ENCODE results near the gene GPC5. TPM values are rescaled to one million over a fixed set of nuclear protein-coding genes. Genes with fewer than 3 reads are reported as not detected.

GPC5 gene
- total and polyA plus RNA-seq, 2 experiments from 2014 or later, result 0.32 TPM; not detected in 1

GRCh38 chr13:91574766-91575165, 176.3 kb downstream of the GPC5 start:
- Histone ChIP-seq H3K4me2 (ENCODE audit: unreplicated experiment) (no peak overlapping the region), H3K36me3 (ENCODE audit: low read depth) (no peaks in the 10 kb centered on the region), H3K27ac (no peak overlapping the region), H3F3A (ENCODE audit: insufficient read depth) (no peaks in the 10 kb centered on the region), H3K27me3 (replicated peaks; ENCODE audit: insufficient read depth) (no peaks in the 10 kb centered on the region), H2AFZ (no peak overlapping the region), H3K79me2 (ENCODE audit: insufficient read depth) (no peaks in the 10 kb centered on the region), H3K9me2 (ENCODE audit: insufficient read depth) (no peaks in the 10 kb centered on the region), H4K20me1 (ENCODE audit: insufficient read depth) (no peaks in the 10 kb centered on the region), H3K9ac (no peak overlapping the region), H3K4me3 (no peak overlapping the region), H3K4me1 (ENCODE audit: insufficient read depth) (no peaks in the 10 kb centered on the region), H3K9me3 (ENCODE audit: low read depth) (no peaks in the 10 kb centered on the region)
- WGBS, 2 experiments (ENCODE audit: low coverage in 1 of 2, low lambda C conversion rate in 2 of 2, missing lambda C conversion rate in 2 of 2), result 0 to 4% methylated on average over 1 of the region's 1 CpG
- in situ Hi-C loops (cut with MboI), result no loop called here
- TF ChIP-seq EZH2 (IDR thresholded peaks at IDR 0.05; ENCODE audit: insufficient read depth, poor library complexity, severe bottlenecking), result no peak
- TF ChIP-seq EZH2phosphoT487 (IDR thresholded peaks at IDR 0.05; ENCODE audit: insufficient read depth, low read depth), result no peak
- DNase-seq, result peak; percentile 1

- 5 to 13% methylated on average over 2 of the region's 2 CpGs for WGBS, 2 experiments (ENCODE audit: low coverage in 1 of 2, low lambda C conversion rate in 2 of 2, missing lambda C conversion rate in 2 of 2)
- no peak overlapping the region for H3K4me3 ChIP-seq
- TF ChIP-seq EZH2phosphoT487 (IDR thresholded peaks at IDR 0.05; ENCODE audit: insufficient read depth, low read depth), result no peak
- no peak for TF ChIP-seq EZH2 (IDR thresholded peaks at IDR 0.05; ENCODE audit: insufficient read depth, poor library complexity, severe bottlenecking)
Measured at GRCh38 chr13:91576590-91576989, 178.2 kb downstream of the GPC5 start.

GRCh38 chr13:91579320-91579719, 180.9 kb downstream of the GPC5 start:
- H3K4me2 ChIP-seq (ENCODE audit: unreplicated experiment), result no peak overlapping the region
- H3K79me2 ChIP-seq (ENCODE audit: insufficient read depth), result no peaks in the 10 kb centered on the region
- DNase-seq, result no peak
- TF ChIP-seq EZH2phosphoT487 (IDR thresholded peaks at IDR 0.05; ENCODE audit: insufficient read depth, low read depth) (no peak), EZH2 (IDR thresholded peaks at IDR 0.05; ENCODE audit: insufficient read depth, poor library complexity, severe bottlenecking) (no peak)
- H4K20me1 ChIP-seq (ENCODE audit: insufficient read depth), result no peaks in the 10 kb centered on the region
- no peaks in the 10 kb centered on the region for H3K36me3 ChIP-seq (ENCODE audit: low read depth)
- in situ Hi-C loops (cut with MboI), result no loop called here
- 37 to 41% methylated on average over 6 to 7 of the region's 7 CpGs for WGBS, 2 experiments (ENCODE audit: low coverage in 1 of 2, low lambda C conversion rate in 2 of 2, missing lambda C conversion rate in 2 of 2)
- H3K9me3 ChIP-seq (ENCODE audit: low read depth), result no peaks in the 10 kb centered on the region
- no peak overlapping the region for H3K9ac ChIP-seq
- H3K4me1 ChIP-seq (ENCODE audit: insufficient read depth), result no peaks in the 10 kb centered on the region
- H3K27ac ChIP-seq, result no peak overlapping the region
- no peak overlapping the region for H3K4me3 ChIP-seq
- H3K9me2 ChIP-seq (ENCODE audit: insufficient read depth), result no peaks in the 10 kb centered on the region
- no peaks in the 10 kb centered on the region for H3K27me3 ChIP-seq (replicated peaks; ENCODE audit: insufficient read depth)
- no peak overlapping the region for H2AFZ ChIP-seq
- no peaks in the 10 kb centered on the region for H3F3A ChIP-seq (ENCODE audit: insufficient read depth)

More at GRCh38 chr13:91576590-91576989, 178.2 kb downstream of the GPC5 start:
- Histone ChIP-seq H2AFZ (no peak overlapping the region), H3K9me3 (ENCODE audit: low read depth) (no peaks in the 10 kb centered on the region), H3K9me2 (ENCODE audit: insufficient read depth) (no peaks in the 10 kb centered on the region), H3K27ac (no peak overlapping the region), H3K9ac (no peak overlapping the region), H3K4me1 (ENCODE audit: insufficient read depth) (no peaks in the 10 kb centered on the region), H3K27me3 (replicated peaks; ENCODE audit: insufficient read depth) (no peaks in the 10 kb centered on the region), H4K20me1 (ENCODE audit: insufficient read depth) (no peaks in the 10 kb centered on the region), H3F3A (ENCODE audit: insufficient read depth) (no peaks in the 10 kb centered on the region), H3K4me2 (ENCODE audit: unreplicated experiment) (no peak overlapping the region), H3K79me2 (ENCODE audit: insufficient read depth) (no peaks in the 10 kb centered on the region), H3K36me3 (ENCODE audit: low read depth) (no peaks in the 10 kb centered on the region)
- no peak for DNase-seq
- in situ Hi-C loops (cut with MboI), result no loop called here

GRCh38 chr13:91580749-91581148, 182.3 kb downstream of the GPC5 start:
- H3K27me3 ChIP-seq (replicated peaks; ENCODE audit: insufficient read depth), result no peaks in the 10 kb centered on the region
- no peak overlapping the region for H3K27ac ChIP-seq
- no peak overlapping the region for H3K4me3 ChIP-seq
- in situ Hi-C loops (cut with MboI), result no loop called here
- no peaks in the 10 kb centered on the region for H3K9me2 ChIP-seq (ENCODE audit: insufficient read depth)
- H3K79me2 ChIP-seq (ENCODE audit: insufficient read depth), result no peaks in the 10 kb centered on the region
- H2AFZ ChIP-seq, result no peak overlapping the region
- WGBS, 2 experiments (ENCODE audit: low coverage in 1 of 2, low lambda C conversion rate in 2 of 2, missing lambda C conversion rate in 2 of 2), result 5 to 14% methylated on average over 2 of the region's 2 CpGs
- no peaks in the 10 kb centered on the region for H3F3A ChIP-seq (ENCODE audit: insufficient read depth)
- H3K4me2 ChIP-seq (ENCODE audit: unreplicated experiment), result no peak overlapping the region
- H3K36me3 ChIP-seq (ENCODE audit: low read depth), result no peaks in the 10 kb centered on the region
- no peak overlapping the region for H3K9ac ChIP-seq
- no peaks in the 10 kb centered on the region for H3K9me3 ChIP-seq (ENCODE audit: low read depth)
- DNase-seq, result no peak
- no peaks in the 10 kb centered on the region for H4K20me1 ChIP-seq (ENCODE audit: insufficient read depth)
- H3K4me1 ChIP-seq (ENCODE audit: insufficient read depth), result no peaks in the 10 kb centered on the region
- no peak for TF ChIP-seq EZH2 (IDR thresholded peaks at IDR 0.05; ENCODE audit: insufficient read depth, poor library complexity, severe bottlenecking)
- no peak for TF ChIP-seq EZH2phosphoT487 (IDR thresholded peaks at IDR 0.05; ENCODE audit: insufficient read depth, low read depth)

GRCh38 chr13:91586609-91587008, 188.2 kb downstream of the GPC5 start:
- H3K4me1 ChIP-seq (ENCODE audit: insufficient read depth), result no peaks in the 10 kb centered on the region
- WGBS, 2 experiments (ENCODE audit: low coverage in 1 of 2, low lambda C conversion rate in 2 of 2, missing lambda C conversion rate in 2 of 2), result 52 to 69% methylated on average over 1 of the region's 1 CpG
- no peaks in the 10 kb centered on the region for H3K79me2 ChIP-seq (ENCODE audit: insufficient read depth)
- in situ Hi-C loops (cut with MboI), result no loop called here
- no peak overlapping the region for H3K27ac ChIP-seq
- H2AFZ ChIP-seq, result no peak overlapping the region
- H3K4me2 ChIP-seq (ENCODE audit: unreplicated experiment), result no peak overlapping the region
- H3K9me3 ChIP-seq (ENCODE audit: low read depth), result peaks cover 6% of the 10 kb centered on the region
- H3K27me3 ChIP-seq (replicated peaks; ENCODE audit: insufficient read depth), result no peaks in the 10 kb centered on the region
- H3K36me3 ChIP-seq (ENCODE audit: low read depth), result no peaks in the 10 kb centered on the region
- H4K20me1 ChIP-seq (ENCODE audit: insufficient read depth), result no peaks in the 10 kb centered on the region
- no peak for DNase-seq
- no peaks in the 10 kb centered on the region for H3K9me2 ChIP-seq (ENCODE audit: insufficient read depth)
- H3K4me3 ChIP-seq, result no peak overlapping the region
- no peak overlapping the region for H3K9ac ChIP-seq
- TF ChIP-seq EZH2 (IDR thresholded peaks at IDR 0.05; ENCODE audit: insufficient read depth, poor library complexity, severe bottlenecking) (no peak), EZH2phosphoT487 (IDR thresholded peaks at IDR 0.05; ENCODE audit: insufficient read depth, low read depth) (no peak)
- H3F3A ChIP-seq (ENCODE audit: insufficient read depth), result no peaks in the 10 kb centered on the region

Measured in GM23248 (cell line).